ENCODE results near the gene DIP2B.

Gene DIP2B

DNA sequence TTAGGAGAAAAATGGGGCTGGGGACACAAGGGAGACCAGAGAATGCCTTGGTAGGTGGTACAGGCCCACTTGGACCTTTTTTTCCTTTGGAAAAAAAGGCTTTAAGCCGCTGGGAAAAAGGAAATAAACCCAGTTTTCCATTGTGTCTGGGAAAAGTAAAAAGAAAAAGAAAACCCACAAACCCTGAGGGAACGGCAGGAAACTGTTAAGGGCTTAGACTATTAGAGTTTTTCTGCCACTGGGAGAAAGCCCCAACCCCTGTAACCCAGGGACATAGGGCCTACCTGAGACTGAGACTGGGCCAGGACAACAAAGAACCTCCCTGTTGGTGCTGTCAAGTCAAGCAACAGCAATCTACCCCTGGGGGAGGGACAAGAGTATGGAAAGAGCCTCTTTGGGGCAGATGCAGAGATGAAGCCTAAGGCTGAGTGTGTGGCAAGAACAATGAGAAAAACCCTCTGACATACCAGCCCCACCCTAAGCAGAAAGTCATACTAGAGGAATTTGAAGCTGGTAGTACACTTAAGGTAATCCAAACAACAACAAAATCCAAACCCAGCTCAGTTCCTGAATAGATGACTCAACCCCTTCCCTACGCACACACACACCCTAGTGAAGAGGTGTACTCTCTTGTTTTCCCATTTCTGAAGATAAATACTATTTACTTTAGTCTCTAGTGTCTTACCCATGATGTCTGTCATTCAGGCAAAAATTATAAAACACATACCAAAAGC is 281.9 kb downstream of the DIP2B start:
- peak; percentile 26 for DNase-seq

DNA sequence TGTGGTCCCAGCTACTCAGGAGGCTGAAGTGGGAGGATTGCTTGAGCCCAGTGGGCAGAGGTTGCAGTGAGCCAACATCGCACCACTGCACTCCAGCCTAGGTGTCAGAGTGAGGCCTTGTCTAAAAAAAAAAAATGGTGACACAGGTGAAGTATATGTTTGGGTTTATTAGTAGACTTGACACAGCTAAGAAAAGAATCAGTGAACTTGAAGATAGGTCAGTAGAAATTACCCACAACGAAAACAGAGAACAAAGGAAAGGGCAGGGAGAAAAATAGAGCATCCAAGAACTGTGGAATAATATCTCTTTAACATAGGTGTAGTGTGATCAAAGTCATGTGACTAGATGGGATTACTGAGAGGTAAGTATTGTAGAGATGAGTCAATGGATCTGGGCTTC is 282.8 kb downstream of the DIP2B start:
- no peak for DNase-seq

DNA sequence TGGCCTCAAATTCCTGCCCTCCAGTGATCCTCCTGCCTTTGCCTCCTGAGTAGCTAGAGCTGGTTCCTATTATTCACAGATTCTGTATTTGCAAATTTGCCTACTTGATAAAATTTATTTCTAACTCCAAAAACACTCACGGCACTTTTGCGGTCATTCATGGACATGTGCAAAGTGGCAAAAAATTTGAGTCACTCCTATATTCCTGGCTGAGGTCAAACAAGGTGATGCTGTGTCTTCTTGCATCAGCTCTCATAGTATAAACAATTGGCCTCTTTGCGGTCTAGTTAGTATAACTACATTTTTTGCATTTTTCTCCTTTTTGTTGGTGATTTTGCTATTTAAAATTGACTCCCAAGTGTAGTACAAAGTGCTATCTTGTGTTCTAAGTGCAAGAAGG is 283.8 kb downstream of the DIP2B start:
- no peak for DNase-seq

DNA sequence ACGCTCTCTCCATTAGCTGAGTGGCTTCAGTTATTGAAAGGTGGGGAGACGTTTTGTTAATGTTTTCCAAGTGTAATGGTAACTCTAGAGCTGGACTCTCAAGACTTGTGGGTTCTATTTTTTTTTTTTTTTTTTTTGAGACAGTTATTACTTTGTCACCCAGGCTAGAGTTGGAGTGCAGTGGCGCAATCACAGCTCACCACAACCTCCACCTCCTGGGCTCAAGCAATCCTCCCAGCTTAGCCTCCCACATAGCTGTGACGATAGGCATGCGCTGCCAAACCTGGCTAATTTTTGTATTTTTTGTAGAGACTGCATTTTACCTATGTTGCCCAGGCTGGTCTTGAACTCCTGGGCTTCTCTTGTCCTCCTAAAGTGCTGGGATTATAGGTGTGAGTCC is 285.3 kb downstream of the DIP2B start:
- DNase-seq: no peak
